ENCODE data around the gene DLST. TPM values are rescaled to one million over a fixed set of nuclear protein-coding genes. Genes with fewer than 3 reads are reported as not detected.

Gene DLST
- total and polyA plus RNA-seq, 8 donors: 25.1 to 125 (median 76.1) TPM

- Histone ChIP-seq H3K36me3 (peaks cover 27 to 63% (median 47%) of the 10 kb centered on the region in 4 donors), H3K27ac (peak overlapping the region in 2 of 5 donors; percentile 14 to 37), H3K4me3 (no peak overlapping the region), H3K4me1 (peaks cover 4 to 30% (median 21%) of the 10 kb centered on the region in 4 donors), H3K9me3 (no peaks in the 10 kb centered on the region), H3K27me3 (no peaks in the 10 kb centered on the region)
- TF ChIP-seq EP300 (IDR thresholded peaks at IDR 0.05): no peak
- peak in 1 of 3 donors; percentile 30 for TF ChIP-seq POLR2AphosphoS5 (IDR thresholded peaks at IDR 0.05)
- TF ChIP-seq POLR2A (IDR thresholded peaks at IDR 0.05): no peak
- peak in 6 of 7 experiments; percentile 18 to 97 (median 92) for TF ChIP-seq CTCF (IDR thresholded peaks at IDR 0.05)
- 38 to 50% (median 45%) methylated on average over 12 to 14 of the region's 14 CpGs for WGBS, 5 donors
- intact Hi-C loops (cut with DNase I; ENCODE audit: low total_unique reads): loop anchor here (5.0 kb wide), 1 partner anchor 43 kb away; no protein-coding TSS in a partner anchor
- DNase-seq: peak; percentile 77 to 82
These were observed 24.0 kb downstream of the DLST start for GRCh38 chr14:74905595-74906142.

GRCh38 chr14:74906925-74907521 is 25.3 kb downstream of the DLST start:
- Histone ChIP-seq H3K9me3 (no peaks in the 10 kb centered on the region), H3K27ac (no peak overlapping the region), H3K36me3 (peaks cover 14 to 50% (median 33%) of the 10 kb centered on the region in 4 donors), H3K4me1 (peaks cover 4 to 30% (median 21%) of the 10 kb centered on the region in 4 donors), H3K27me3 (no peaks in the 10 kb centered on the region), H3K4me3 (no peak overlapping the region)
- no peak for DNase-seq
- intact Hi-C loops (cut with DNase I; ENCODE audit: low total_unique reads): loop anchor here (5.0 kb wide), 1 partner anchor 45 kb away; no protein-coding TSS in a partner anchor
- TF ChIP-seq CTCF (IDR thresholded peaks at IDR 0.05) (no peak), POLR2AphosphoS5 (IDR thresholded peaks at IDR 0.05) (no peak), EP300 (IDR thresholded peaks at IDR 0.05) (no peak), POLR2A (IDR thresholded peaks at IDR 0.05) (no peak)
- WGBS, 5 donors: 78 to 95% (median 80%) methylated on average over 6 to 12 of the region's 12 CpGs

GRCh38 chr14:74907744-74908143 is 26.0 kb downstream of the DLST start:
- no peak overlapping the region for H3K27ac ChIP-seq
- H3K27me3 ChIP-seq: no peaks in the 10 kb centered on the region
- TF ChIP-seq CTCF (IDR thresholded peaks at IDR 0.05) (no peak), POLR2AphosphoS5 (IDR thresholded peaks at IDR 0.05) (no peak), POLR2A (IDR thresholded peaks at IDR 0.05) (no peak), EP300 (IDR thresholded peaks at IDR 0.05) (no peak)
- H3K36me3 ChIP-seq: peaks cover 7 to 42% (median 26%) of the 10 kb centered on the region in 4 donors
- 34 to 50% (median 44%) methylated on average over 6 of the region's 6 CpGs for WGBS, 5 donors
- intact Hi-C loops (cut with DNase I; ENCODE audit: low total_unique reads): loop anchor here (5.0 kb wide), 1 partner anchor 45 kb away; no protein-coding TSS in a partner anchor
- no peak overlapping the region for H3K4me3 ChIP-seq
- no peaks in the 10 kb centered on the region for H3K9me3 ChIP-seq
- DNase-seq: no peak
- H3K4me1 ChIP-seq: peaks cover 4 to 30% (median 21%) of the 10 kb centered on the region in 4 donors

GRCh38 chr14:74908861-74909341 is 27.2 kb downstream of the DLST start:
- H3K4me3 ChIP-seq: no peak overlapping the region
- TF ChIP-seq CTCF (IDR thresholded peaks at IDR 0.05) (no peak), POLR2AphosphoS5 (IDR thresholded peaks at IDR 0.05) (no peak), EP300 (IDR thresholded peaks at IDR 0.05) (no peak), POLR2A (IDR thresholded peaks at IDR 0.05) (no peak)
- intact Hi-C loops (cut with DNase I; ENCODE audit: low total_unique reads): loop anchor here (5.0 kb wide), 1 partner anchor 47 kb away; no protein-coding TSS in a partner anchor
- H3K4me1 ChIP-seq: peaks cover 4 to 33% (median 21%) of the 10 kb centered on the region in 4 donors
- WGBS, 5 donors: 71 to 79% (median 75%) methylated on average over 7 to 9 of the region's 9 CpGs
- no peak for DNase-seq
- no peak overlapping the region for H3K27ac ChIP-seq
- H3K9me3 ChIP-seq: no peaks in the 10 kb centered on the region
- H3K27me3 ChIP-seq: no peaks in the 10 kb centered on the region
- H3K36me3 ChIP-seq: peaks cover 0 to 31% (median 15%) of the 10 kb centered on the region in 4 donors

All from stomach (tissue), 9 donors.